GM19468 (cell line): ENCODE measurements around the gene PARD3.

ENCODE experiments used
- ATAC-seq: cut with Tn5 transposase; IDR thresholded peaks from one replicate; pipeline ENCODE4 v1.9.1; 2021; ENCODE audit warnings: mild to moderate bottlenecking, moderate library complexity, moderate number of reproducible peaks; ENCODE audit not compliant: unreplicated experiment; ENCODE audit errors: extremely low read depth

Gene PARD3

GRCh38 chr10:34565934-34566333 lies 249.2 kb downstream of the PARD3 start:
- no peak for ATAC-seq

DNA sequence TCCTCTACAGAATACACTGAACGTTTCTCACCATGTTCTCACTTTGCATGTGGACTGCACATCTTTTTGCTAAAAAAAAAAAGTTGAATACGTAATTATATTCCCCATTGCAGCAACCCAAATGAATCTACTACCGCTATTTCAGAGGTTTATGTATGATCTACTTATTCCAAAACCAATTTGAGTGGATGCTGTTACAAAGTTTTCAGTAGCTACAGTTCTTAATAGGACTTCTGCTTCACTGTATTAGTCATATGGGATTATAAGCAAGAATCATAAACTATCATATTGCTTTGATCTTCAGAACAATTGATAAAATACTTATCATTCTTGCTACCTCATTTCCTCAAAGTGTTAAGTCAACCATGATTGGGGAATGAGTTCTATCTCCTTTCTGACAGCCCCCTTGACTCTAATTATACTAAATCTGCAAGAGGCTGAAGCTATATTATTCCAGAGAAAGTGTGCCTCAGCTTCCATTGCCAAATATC lies 257.0 kb downstream of the PARD3 start:
- ATAC-seq = no peak

DNA sequence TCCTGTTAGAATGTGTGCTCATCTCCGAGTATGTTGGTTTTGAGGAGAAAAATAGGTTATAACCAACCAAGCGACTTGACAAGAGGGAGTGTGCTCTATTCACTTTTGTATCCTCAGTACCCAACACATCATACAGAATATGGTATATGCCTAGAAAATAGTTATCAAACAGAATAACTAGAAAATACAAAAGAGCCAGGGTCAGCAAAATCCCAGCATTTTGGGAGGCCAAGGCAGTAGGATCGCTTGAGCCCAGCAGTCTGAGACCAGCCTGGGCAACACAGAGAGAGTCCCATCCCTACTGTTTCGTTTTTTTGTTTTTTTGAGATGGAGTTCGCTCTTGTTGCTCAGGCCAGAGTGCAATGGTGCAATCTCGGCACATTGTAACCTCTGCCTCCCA lies 257.9 kb downstream of the PARD3 start:
- ATAC-seq = no peak

GRCh38 chr10:34555653-34556052 lies 259.4 kb downstream of the PARD3 start:
- ATAC-seq = no peak

GRCh38 chr10:34553747-34554146 lies 261.3 kb downstream of the PARD3 start:
- ATAC-seq = no peak

DNA sequence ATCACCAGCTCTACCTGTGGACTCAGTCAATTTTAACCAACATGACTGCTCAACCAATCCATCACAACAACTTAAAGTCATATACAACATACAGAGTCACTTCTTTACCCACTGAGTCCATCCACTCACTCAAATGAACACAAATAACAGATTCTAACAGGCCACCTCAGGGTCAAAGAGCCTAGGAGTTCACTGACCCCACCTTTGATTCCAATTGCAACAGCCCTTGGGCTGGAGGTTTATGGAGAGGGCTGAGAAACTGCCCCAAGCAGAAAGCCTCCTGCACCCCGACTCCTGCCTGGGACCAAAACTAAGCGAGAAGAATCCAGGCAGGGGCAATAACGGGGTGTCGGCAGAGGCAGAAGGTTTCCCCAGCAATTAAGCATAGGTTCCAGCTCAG lies 263.8 kb downstream of the PARD3 start:
- no peak for ATAC-seq

DNA sequence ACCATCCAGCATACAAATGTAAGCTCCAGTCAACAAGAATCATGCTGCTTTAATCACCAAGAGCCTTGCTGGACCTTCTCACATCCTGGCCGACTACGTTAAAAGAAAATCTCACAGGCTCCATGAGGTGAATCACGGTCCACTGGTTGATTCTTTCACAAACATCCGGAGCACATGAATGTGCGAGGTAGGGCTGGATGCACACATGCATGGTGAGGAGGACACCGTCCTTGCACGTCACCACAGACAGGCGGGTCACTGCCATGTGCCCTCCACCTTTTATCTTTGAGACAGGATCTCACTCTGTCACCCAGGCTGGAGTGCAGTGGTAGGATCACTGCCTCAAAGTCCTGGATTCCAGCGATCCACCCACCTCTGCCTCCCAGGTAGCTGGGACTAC lies 265.1 kb downstream of the PARD3 start:
- no peak for ATAC-seq

- no peak for ATAC-seq
These were observed 266.1 kb downstream of the PARD3 start for GRCh38 chr10:34549001-34549400.

DNA sequence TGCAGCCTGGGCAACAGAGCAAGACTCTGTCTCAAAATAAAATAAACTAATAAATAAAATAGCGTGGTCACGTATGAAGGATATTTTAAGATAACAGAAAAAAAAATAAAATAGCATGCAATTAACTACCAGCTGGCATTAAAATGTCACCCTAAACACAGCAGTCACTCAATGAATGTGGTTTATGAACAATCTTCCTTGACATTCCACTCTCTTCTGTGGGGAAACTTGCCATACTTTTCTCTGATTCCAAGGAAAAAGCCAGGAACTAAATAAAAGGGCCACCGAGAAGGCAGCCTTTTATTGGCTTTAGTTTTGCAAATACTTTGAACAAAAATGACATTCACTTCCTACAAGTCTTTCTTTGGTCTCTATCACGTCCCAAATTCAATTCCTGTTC lies 266.6 kb downstream of the PARD3 start:
- ATAC-seq = no peak

GRCh38 chr10:34547695-34548094 lies 267.4 kb downstream of the PARD3 start:
- no peak for ATAC-seq

DNA sequence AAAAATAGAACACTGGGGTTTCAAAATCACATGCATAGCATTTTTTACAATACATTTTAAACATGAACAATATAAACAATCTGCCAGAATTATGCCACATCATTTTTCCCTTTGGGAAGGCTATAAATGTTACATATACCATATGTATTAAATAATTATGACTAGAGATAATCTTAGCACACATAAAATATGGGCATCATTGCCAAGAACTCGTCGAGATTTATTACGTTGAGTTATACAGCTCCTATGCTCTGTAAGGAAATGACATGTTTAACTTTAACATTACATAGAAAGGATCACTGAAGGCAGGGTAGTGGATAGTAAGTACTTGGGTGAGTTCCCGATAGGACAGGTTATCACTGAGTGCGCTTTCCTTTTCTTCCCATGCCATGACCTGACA lies 267.8 kb downstream of the PARD3 start:
- no peak for ATAC-seq

DNA sequence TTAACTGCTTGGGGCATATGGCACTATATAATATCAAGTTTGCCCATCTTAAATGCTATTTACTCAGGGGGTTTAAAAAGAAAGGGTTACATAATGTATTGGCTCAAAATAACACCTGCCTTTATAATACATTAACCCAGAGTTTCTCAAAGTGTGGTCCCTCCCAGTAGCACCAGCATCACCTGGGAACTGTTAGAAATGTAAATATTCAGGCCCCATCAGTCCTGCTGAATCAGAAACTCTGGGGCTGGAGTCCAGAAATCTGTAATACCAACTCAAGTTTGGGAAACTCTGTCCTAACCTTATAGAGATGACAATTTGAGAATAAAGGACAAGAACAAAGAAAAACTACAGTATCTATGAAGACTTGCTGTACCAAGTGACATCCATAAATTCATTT lies 270.7 kb downstream of the PARD3 start:
- ATAC-seq = no peak

- no peak for ATAC-seq
These were observed 271.4 kb downstream of the PARD3 start for GRCh38 chr10:34543716-34544115.

DNA sequence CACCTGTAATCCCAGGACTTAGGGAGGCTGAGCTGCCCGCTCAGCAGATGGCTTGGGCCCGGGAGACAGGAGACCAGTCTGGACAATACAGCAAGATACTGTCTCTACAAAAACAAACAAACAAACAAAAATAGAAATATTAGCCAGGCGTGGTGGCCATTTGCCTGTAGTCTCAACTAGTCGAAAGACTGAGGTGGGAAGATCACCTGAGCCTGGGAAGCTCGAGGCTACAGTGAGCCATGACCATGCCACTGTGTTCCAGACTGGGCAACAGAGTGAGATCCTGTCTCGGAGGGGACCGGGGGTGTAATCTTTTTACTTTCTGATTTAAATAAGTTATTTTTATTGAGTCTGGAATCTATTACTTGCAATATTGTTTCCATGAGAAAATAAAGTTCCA lies 274.6 kb downstream of the PARD3 start:
- no peak for ATAC-seq

DNA sequence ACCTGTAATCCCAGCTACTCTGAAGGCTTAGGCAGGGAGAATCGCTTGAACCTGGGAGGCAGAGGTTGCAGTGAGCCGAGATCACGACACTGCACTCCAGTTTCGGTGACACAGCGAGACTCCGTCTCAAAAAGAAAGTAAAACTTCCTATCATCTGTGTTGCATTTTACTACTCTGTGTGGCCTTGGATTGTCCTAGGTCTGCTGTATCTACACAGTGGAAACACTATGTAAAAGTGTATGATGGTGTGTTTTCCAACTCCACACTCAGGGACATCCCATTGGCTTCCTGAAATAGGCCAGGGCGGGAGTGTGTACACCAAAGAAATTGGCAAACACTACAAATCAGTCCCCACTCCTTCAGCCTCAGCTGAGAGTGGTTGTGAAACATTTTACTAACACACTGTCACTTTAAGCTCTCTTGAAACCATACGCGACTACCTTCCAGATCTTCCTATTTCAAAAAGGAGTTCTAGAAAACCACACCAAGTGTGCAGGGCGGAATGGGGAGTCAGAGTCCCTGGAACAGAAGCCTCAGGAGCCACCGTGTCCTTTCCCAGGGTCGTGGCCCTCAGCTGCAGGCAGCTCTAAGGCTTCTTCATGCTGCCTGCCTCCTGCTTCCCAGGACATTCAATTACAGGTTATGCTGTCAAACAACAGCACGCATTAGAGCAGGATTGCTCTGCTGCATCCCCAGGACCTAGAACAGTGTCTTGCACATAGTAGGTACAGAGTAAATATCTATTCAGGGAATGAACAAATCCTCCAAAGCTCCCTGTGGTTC lies 275.4 kb downstream of the PARD3 start:
- no peak for ATAC-seq

DNA sequence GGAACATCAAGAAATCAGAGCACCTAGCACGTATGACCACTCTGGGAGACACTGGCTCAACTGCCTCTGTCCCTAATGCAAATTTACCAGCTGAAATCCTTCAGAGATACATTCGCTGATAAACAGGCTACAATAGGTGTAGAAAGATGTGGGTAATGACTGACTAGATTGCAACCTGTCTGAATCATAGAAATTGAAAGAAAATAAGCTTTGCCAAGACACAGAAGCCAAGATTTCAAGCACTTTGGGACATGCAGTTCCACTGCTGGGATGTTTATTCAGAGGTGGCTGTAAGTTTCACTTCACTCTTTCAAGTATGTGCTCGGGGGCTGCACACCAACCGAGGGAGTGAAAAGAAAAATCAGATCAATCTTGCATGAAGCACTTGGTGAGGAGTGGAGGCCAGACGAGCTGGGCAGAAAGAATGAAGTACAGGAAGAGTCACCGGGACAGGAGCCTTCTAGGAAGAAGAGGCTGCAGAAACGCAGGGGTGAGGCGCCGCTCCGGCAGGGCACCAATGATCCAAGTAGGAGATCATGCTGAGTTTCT lies 276.7 kb downstream of the PARD3 start:
- ATAC-seq = peak; percentile 20

DNA sequence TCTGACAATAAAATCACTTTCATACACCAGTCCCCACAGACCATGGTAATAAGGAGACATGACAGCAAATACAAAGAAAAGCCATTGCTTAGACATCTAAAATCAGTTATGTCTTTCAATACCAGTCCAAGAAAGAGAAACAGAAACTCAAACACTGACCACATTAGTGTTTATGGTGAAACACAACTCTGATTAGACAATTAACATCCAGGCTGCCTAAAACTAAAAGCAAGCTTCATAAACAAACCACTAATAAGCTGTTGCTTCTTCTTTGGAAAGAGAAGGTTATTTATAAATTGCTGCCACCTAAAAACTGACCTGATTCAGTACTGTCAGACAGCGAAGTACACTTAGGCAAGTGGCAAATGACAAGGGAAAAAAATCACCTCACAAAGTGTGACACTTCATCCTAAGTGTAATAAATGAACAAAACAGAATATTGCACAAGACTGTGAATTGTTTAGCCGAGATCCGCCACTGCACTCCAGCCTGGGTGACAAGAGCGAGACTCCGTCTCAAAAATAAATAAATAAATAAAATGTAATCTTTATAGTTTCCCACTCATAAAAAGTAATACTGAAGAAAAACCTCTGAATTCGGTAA lies 277.4 kb downstream of the PARD3 start:
- ATAC-seq = peak; percentile 68

DNA sequence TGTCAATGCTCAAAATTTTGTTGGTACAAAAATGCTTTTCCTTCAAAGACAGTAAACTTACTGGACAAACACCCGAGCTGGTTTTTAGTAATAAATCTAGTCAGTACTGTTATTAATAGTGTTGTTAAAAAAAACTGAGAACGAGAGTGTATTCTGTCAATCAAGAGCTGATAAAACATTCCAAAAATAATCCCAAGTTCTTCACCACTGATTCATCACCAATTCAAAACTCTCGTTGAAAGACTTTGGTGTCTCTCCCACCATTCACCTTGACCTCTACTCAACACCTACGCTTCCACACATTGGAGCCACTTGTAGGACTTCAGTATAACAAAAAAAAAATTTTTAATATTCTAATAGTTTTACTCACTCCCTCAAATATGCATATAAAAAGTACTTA lies 279.2 kb downstream of the PARD3 start:
- no peak for ATAC-seq

- ATAC-seq = no peak
These were observed 284.3 kb downstream of the PARD3 start for GRCh38 chr10:34530778-34531177.

DNA sequence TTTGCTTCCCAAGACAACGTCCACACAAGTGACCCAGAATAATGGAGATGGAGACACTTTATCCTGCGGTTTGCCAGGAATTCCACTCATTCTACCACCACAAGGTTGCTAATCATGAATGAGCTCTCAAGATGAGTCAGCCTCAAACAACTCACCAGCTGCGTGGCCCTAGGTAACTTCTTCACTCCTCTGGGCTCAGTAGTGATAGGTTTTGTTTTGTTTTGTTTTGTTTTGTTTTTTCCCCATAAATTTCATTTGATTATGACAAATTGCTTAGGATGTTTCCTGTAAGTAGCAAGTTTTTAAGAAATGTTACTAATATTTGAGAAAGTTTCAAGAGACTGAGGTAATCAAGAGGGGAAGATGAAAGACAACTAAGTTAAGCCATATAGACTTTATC lies 286.8 kb downstream of the PARD3 start:
- ATAC-seq = no peak
